ENCODE measurements around the gene TRAPPC3. TPM values are rescaled to one million over a fixed set of nuclear protein-coding genes. Genes with fewer than 3 reads are reported as not detected.

Gene TRAPPC3
- total RNA-seq, 1 experiment from 2014 or later, result 64.6 TPM

DNA sequence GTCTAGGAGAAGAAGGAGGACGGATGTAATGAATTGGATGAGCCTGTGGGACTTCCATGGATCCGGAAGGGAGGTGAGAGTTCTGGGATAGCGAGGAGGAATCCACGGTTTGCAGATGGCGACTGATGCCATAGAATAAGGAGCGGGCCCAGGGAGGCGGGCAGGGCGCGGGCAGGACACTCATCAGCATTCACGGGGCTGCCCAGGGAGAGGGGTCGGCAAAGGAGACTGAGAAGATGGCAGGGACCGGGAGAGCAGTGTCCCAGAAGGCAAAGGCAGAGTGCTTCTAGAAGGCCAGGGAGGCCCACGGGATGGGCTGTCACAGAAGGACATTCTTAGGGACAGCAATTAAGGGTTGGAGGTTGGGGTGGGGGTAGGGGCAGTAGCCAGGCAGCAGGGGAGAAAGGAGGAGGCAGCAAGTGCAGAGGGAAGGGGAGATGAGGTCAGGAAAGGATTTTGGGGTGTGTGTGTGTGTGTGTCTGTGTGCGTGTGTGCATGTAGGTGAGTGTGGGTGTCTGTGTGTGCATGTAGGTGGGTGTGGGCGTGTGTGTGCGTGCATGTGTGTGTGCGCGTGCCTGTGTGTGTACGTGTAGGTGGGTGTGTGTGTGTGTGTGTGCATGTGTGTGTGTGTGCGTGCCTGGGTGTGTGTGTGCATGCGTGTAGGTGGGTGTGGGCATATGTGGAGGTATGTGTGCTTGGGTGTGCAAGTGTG is 23.1 kb downstream of the TRAPPC3 start:
- POLR2A ChIA-PET, result no interaction called here
- H3K4me3 ChIP-seq (replicated peaks in 1 of 2; ENCODE audit: low read depth in 1 of 2, low read length in 2 of 2), result no peak overlapping the region
- no peaks in the 10 kb centered on the region for H3K27me3 ChIP-seq (ENCODE audit: insufficient read depth, low read length)
- TF ChIP-seq EZH2phosphoT487 (IDR thresholded peaks at IDR 0.05; ENCODE audit: borderline replicate concordance) (no peak), POLR2AphosphoS5 (IDR thresholded peaks at IDR 0.05; ENCODE audit: low read depth, low read length) (no peak), SRF (IDR thresholded peaks at IDR 0.05; ENCODE audit: low read depth) (no peak), ELF1 (IDR thresholded peaks at IDR 0.05; ENCODE audit: borderline replicate concordance, low read depth) (no peak)
- TF ChIP-seq, protein P1, sequence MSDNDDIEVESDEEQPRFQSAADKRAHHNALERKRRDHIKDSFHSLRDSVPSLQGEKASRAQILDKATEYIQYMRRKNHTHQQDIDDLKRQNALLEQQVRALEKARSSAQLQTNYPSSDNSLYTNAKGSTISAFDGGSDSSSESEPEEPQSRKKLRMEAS (IDR thresholded peaks at IDR 0.05), result no peak
- H3K4me2 ChIP-seq (ENCODE audit: low read length), result no peak overlapping the region
- H3K27ac ChIP-seq (ENCODE audit: low read depth, low read length), result no peak overlapping the region
- no peak overlapping the region for H2AFZ ChIP-seq (ENCODE audit: low read depth, low read length, poor library complexity, severe bottlenecking)
- RAD21 ChIA-PET (ENCODE audit: low non-redundant PET in 1 of 2, low total read pairs in 2 of 2, uncharacterized antibody in 2 of 2, unreplicated experiment in 2 of 2), result no interaction called here
- no peaks in the 10 kb centered on the region for H3K9me2 ChIP-seq (ENCODE audit: insufficient read depth)
- ATAC-seq, result no peak
- H3K79me2 ChIP-seq (ENCODE audit: insufficient read depth, low read length), result no peaks in the 10 kb centered on the region
- CTCF ChIA-PET, result no interaction called here
- DNase-seq (ENCODE audit: low read depth, low spot score), result no peak
- H3K9me3 ChIP-seq (ENCODE audit: control insufficient read depth in 1 of 2, insufficient read depth in 1 of 2, low read depth in 1 of 2, low read length in 2 of 2), result no peaks in the 10 kb centered on the region
- no peaks in the 10 kb centered on the region for H3K36me3 ChIP-seq (ENCODE audit: control insufficient read depth in 1 of 2, insufficient read depth in 2 of 2, low read length in 2 of 2)
- no TSS peak for BruUV-seq (replicated peaks)
- H3K9ac ChIP-seq (ENCODE audit: low read length), result no peak overlapping the region
- no peaks in the 10 kb centered on the region for H3K4me1 ChIP-seq (ENCODE audit: control insufficient read depth in 1 of 2, insufficient read depth in 2 of 2, low read length in 2 of 2)
- H4K20me1 ChIP-seq (ENCODE audit: insufficient read depth), result no peaks in the 10 kb centered on the region
- intact Hi-C loops (cut with micrococcal nuclease), result no loop called here

DNA sequence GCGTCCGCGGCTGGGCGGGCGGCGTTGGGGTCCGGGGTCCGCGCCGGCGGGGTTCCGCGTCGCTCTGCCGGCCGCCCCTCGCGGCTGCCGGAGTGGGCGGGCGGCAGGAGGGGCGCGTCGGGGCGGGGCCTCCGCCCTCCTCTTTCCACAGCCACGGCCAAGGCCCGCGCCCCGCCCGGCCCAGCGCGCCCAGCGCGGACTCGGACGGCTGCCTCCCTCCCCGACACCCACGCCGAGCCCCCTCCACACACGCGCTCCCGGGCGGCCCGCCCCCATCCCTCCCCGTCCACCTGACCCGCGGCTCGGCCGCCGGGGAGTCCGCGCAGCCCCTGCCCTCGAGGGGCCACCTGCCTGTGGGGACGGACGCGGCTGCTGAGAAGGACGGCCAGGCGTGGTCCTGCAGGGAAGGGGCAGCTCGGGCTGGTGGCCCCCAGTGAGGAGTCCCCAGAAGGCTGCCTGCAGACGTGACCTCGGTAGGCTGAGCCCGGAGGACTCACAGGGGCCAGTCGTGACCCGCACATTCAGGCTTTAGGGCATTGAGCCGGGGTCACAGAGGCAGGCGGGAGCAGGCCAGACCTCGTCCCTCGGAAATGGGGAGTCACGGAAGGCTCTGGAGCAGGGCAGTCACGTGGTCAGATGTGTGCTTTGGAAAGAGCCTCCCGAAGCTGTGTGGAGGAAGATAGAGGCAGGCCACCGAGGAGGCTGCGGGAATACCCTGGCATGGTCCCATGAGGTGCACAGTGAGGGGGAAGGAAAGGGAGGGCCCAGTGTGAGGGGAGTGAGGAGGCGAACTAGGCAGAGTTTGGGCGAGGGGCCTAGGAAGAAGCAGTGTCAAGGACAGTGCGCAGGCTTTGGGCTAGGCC is 23.9 kb downstream of the TRAPPC3 start, which contains the start of gene COL8A2:
Gene COL8A2, minus strand, starts transcription at position 94 of the 863 bp plus-strand sequence. CDS start 24,980 bp downstream, outside the sequence.
- ATAC-seq, result no peak
- no peaks in the 10 kb centered on the region for H3K79me2 ChIP-seq (ENCODE audit: insufficient read depth, low read length)
- H3K27me3 ChIP-seq (ENCODE audit: insufficient read depth, low read length), result no peaks in the 10 kb centered on the region
- no peak for DNase-seq (ENCODE audit: low read depth, low spot score)
- TF ChIP-seq ELF1 (IDR thresholded peaks at IDR 0.05; ENCODE audit: borderline replicate concordance, low read depth) (no peak), ZNF274 (IDR thresholded peaks at IDR 0.05; ENCODE audit: low read depth, low read length) (no peak), SRF (IDR thresholded peaks at IDR 0.05; ENCODE audit: low read depth) (no peak), POLR2A (IDR thresholded peaks at IDR 0.05; ENCODE audit: borderline replicate concordance, extremely low read depth, insufficient read depth, insufficient read length) (no peak), RAD21 (IDR thresholded peaks at IDR 0.05; ENCODE audit: low read depth) (no peak), CBX3 (IDR thresholded peaks at IDR 0.05; ENCODE audit: low read depth) (no peak), TCF7L2 (IDR thresholded peaks at IDR 0.05; ENCODE audit: borderline replicate concordance, extremely low read depth, insufficient read depth, insufficient read length) (no peak), FOSL1 (IDR thresholded peaks at IDR 0.05; ENCODE audit: low read depth) (no peak), EZH2 (IDR thresholded peaks at IDR 0.05) (no peak), EZH2phosphoT487 (IDR thresholded peaks at IDR 0.05; ENCODE audit: borderline replicate concordance) (no peak)
- TF ChIP-seq, protein P2, sequence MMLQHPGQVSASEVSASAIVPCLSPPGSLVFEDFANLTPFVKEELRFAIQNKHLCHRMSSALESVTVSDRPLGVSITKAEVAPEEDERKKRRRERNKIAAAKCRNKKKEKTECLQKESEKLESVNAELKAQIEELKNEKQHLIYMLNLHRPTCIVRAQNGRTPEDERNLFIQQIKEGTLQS (IDR thresholded peaks at IDR 0.05), result no peak
- H3K9me2 ChIP-seq (ENCODE audit: insufficient read depth), result no peaks in the 10 kb centered on the region
- POLR2A ChIA-PET, result no interaction called here
- BruUV-seq (replicated peaks), result no TSS peak
- no peak within 1 kb of the TSS for H3K4me2 ChIP-seq (ENCODE audit: low read length)
- no peak within 1 kb of the TSS for H3K4me3 ChIP-seq (replicated peaks in 1 of 2; ENCODE audit: low read depth in 1 of 2, low read length in 2 of 2)
- H3K27ac ChIP-seq (ENCODE audit: low read depth, low read length), result no peak within 1 kb of the TSS
- no peaks in the 10 kb centered on the region for H3K9me3 ChIP-seq (ENCODE audit: control insufficient read depth in 1 of 2, insufficient read depth in 1 of 2, low read depth in 1 of 2, low read length in 2 of 2)
- intact Hi-C loops (cut with micrococcal nuclease), result no loop called here
- H2AFZ ChIP-seq (ENCODE audit: low read depth, low read length, poor library complexity, severe bottlenecking), result no peak within 1 kb of the TSS
- H4K20me1 ChIP-seq (ENCODE audit: insufficient read depth), result no peaks in the 10 kb centered on the region
- no peaks in the 10 kb centered on the region for H3K36me3 ChIP-seq (ENCODE audit: control insufficient read depth in 1 of 2, insufficient read depth in 2 of 2, low read length in 2 of 2)
- H3K4me1 ChIP-seq (ENCODE audit: control insufficient read depth in 1 of 2, insufficient read depth in 2 of 2, low read length in 2 of 2), result no peaks in the 10 kb centered on the region
- RAD21 ChIA-PET (ENCODE audit: low non-redundant PET in 1 of 2, low total read pairs in 2 of 2, uncharacterized antibody in 2 of 2, unreplicated experiment in 2 of 2), result no interaction called here
- no peak within 1 kb of the TSS for H3K9ac ChIP-seq (ENCODE audit: low read length)
- CTCF ChIA-PET, result no interaction called here
